ENCODE measurements around the gene SLC4A2.
"Not testable (repeated sequence)": the region's sequence is repeated elsewhere in the genome, so short reads cannot be mapped to it uniquely, and the experiment has no call there.

SLC4A2 gene

GRCh38 chr7:151025924-151026671 is 33.3 kb upstream of the SLC4A2 start:
- in situ Hi-C loops (cut with MboI; ENCODE audit: low sequenced_read_pairs), result no loop called here

GRCh38 chr7:151026771-151027727 is 32.3 kb upstream of the SLC4A2 start:
- in situ Hi-C loops (cut with MboI; ENCODE audit: low sequenced_read_pairs), result not testable (repeated sequence)

GRCh38 chr7:151027728-151028130 is 31.7 kb upstream of the SLC4A2 start:
- in situ Hi-C loops (cut with MboI; ENCODE audit: low sequenced_read_pairs), result not testable (repeated sequence)

DNA sequence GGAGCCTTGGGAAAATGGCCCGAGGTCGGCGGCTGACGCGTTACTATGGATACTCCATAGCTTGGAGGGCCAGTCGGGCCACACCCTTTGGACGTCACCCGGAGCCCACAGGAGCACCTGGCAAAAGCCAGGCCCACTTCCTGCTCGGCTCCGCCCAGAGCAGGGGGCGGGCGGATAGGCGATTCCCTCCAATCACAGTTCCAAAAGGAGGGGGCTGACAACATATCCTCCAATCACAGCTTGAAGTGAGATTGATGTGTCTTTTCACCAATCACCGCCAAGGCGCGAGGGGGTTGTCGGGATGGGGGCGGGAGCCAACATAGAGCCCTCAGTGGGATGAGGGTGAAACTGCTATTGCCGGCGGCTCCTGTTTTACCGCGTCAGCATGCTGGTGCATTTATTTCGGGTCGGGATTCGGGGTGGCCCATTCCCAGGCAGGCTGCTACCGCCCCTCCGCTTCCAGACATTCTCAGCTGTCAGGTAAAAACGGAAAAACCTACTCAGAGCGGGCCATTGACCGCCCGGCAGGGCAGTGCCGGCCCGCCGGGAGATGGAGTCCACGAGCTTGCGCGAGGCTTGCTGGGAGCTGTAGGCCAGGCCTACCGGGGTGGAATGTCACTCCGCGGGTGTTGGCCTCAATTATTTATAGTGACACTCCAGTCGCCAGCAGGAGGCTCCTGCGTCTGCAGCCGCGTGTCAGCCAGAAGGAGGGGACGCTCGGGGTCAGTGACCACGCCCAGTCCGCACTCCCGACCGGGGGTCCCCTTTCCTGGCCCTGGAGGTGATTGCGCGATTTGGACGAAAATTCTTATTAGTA is 31.1 kb upstream of the SLC4A2 start, which contains the start of gene ABCB8:
Gene ABCB8 (plus strand): TSS at position 320 of the 817 bp plus-strand sequence. CDS start 66 bp downstream, at position 386.
- in situ Hi-C loops (cut with MboI; ENCODE audit: low sequenced_read_pairs), result no loop called here

DNA sequence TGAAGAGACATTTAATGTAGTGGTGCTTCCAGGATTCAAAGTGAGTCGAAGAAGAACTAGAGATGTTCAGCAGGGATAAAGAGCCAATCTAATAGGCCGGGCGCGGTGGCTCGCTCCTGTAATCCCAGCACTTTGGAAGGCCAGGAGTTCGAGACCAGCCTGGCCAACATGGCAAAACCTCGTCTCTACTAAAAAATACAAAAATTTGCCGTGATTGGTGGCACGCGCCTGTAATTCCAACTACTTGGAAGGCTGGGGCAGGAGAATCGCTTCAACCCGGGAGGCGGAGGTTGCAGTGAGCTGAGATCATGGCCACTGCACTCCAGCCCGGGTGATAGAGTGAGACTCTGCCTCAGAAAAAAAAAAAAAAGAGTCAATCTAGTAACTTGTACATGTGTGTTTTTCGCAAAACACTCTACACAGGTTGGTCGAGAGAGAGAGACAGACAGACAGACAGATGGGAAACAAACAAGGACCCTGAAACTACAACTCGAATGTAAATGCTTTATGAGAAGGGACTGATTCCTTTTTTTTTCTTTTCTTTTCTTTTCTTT is 30.4 kb upstream of the SLC4A2 start:
- in situ Hi-C loops (cut with MboI; ENCODE audit: low sequenced_read_pairs), result no loop called here

DNA sequence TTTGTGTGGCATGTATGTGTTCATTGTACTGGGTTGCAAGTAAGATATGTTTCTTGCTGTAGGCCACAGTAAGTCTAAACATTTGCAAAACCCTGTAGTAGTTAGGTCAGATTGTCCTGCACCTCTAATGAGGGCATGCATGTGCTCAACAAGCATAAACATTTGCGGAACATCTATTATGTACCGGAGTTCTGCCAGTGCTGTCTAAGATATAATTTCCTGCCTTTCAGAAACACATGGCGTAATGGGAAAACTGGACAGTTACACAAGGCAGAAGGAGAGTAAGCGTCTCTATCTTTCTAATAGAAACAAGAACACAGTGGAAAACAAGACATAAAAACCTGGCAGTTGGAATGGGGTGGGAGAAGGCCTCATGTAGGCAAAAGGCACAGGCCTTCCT is 28.4 kb upstream of the SLC4A2 start:
- in situ Hi-C loops (cut with MboI; ENCODE audit: low sequenced_read_pairs), result no loop called here

DNA sequence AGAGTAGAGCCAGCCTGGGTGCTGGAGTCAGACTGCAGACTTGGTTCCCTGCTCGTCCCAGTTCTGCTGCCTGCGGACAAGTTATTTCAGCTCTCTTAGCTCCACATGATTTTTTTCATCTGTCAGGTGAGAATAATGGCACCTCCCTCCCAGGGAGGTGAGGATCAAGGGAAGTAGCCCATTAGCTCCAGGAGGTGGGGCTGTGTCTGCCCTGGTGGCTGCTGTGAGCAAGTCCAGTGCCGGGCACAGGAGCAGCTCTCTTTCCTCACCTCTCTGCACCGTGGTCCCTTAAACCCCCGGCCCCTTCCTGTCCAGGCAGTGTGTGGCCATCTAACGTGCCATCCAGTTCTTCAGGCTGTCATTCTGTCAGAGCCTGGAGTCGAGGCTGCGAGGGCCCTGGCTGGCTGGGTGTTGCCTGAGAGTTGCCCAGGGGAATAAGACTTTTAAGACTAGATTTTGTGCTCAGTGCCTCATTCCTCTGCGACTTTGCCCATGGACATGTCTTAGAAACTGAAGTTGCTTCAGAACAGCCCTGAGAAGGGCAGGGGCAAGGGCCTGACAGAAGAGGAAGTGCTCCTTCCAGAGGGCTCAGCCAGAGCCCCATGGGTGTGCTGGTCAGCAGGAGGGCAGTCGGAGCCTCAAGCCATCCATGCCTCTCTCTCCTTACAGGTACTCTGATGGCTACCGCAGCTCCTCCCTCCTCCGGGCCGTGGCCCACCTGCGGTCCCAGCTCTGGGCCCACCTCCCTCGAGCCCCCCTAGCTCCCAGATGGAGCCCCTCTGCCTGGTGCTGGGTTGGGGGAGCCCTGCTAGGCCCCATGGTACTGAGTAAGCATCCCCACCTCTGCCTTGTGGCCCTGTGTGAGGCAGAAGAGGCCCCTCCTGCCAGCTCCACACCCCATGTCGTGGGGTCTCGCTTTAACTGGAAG is 26.2 kb upstream of the SLC4A2 start:
- in situ Hi-C loops (cut with MboI; ENCODE audit: low sequenced_read_pairs), result no loop called here

DNA sequence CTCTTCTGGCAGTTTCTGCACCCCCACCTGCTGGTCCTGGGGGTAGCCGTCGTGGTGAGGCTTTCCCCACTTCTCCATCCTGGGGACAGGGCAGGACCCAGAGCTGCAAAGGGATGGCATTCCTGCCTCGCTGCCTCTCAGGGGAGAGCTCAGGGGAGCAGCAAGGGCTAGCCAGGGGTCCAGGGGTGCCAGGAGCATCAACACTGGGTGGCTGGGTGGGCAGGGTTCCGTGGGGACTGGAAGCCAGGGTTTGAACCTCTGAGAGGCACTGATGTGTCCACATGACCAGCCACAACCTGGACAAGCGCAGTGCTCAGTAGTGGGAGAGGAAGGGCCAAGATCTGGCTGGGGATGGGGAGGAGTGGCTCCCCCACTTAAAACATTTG is 25.5 kb upstream of the SLC4A2 start:
- in situ Hi-C loops (cut with MboI; ENCODE audit: low sequenced_read_pairs), result no loop called here

- in situ Hi-C loops (cut with MboI; ENCODE audit: low sequenced_read_pairs), result no loop called here
These were observed 24.9 kb upstream of the SLC4A2 start for GRCh38 chr7:151034312-151035025.

- in situ Hi-C loops (cut with MboI; ENCODE audit: low sequenced_read_pairs), result no loop called here
These were observed 24.2 kb upstream of the SLC4A2 start for GRCh38 chr7:151035026-151035717.

- in situ Hi-C loops (cut with MboI; ENCODE audit: low sequenced_read_pairs), result no loop called here
These were observed 23.5 kb upstream of the SLC4A2 start for GRCh38 chr7:151035902-151036301.

DNA sequence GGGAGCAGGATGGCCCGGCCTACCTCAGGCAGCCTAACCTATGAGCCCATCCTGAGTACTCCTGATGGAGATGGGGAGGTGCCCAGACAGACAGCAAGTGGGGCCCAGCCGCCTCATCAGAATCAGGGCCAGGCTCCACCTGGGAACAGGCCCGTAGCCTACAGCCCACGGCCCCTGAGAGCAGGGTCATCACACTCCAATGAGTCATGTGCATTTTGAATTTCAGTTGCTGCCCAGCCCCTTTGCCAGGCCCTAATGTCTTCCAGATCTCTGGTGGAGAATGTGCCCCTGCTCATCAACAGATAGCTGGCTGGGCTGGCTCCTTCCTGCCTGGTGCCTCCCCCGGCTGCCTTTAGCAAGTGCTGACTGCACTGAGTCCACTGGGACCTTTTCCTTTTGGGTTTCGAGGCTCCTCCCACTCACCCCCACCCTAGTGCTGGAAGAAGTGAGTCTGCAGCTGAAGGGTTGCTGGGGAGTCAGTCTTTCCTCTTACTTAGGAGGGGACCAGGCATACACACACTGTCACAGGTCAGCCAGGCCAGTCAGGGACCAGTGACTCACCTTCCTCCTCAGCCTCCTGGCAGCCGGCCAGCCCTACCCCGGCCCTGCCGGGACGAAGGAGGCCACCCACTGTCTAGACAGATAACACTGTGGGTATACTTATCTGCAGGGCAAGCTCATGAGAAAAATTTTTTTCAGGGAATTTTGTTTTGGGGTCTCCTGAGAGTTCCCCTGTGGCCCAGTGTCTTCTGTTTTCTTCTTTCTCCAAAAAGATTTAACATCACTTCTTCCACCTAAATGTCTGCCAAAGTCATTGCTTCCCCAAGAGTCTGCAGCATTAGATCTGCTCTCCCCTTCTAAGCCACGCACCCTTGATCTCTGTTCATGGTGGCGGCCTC is 20.2 kb upstream of the SLC4A2 start:
- in situ Hi-C loops (cut with MboI; ENCODE audit: low sequenced_read_pairs), result no loop called here

- in situ Hi-C loops (cut with MboI; ENCODE audit: low sequenced_read_pairs), result no loop called here
These were observed 19.4 kb upstream of the SLC4A2 start for GRCh38 chr7:151039850-151040548.

DNA sequence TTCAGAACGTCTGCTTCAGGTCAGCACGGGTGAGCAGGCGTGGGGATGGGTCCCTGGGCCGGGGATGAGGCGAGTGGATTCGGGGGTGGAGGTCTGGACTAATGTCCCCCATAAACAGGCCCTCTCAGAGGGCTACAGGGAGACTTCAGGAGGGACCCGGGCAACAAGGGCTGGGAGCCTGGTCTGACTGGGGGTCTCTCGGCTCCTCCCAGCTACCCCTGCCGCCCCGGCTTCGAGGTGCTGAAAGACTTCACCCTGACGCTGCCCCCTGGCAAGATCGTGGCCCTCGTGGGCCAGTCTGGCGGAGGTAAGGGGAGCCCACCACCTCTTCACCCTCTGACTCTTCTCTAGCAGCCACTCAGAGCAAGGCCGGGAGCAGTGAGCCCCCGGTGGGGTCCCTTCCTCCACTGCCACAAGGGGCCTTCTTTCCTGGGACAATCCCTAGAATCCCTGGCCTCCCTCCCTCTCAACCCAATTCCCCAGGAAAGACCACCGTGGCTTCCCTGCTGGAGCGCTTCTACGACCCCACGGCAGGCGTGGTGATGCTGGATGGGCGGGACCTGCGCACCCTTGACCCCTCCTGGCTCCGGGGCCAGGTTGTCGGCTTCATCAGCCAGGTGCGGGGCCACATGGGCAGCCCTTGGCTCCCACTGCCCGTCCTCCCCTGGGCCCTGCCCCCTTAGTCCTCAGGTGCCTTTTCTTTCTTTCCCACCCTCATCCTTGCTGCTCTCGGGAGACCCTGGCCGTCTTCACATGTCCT is 18.6 kb upstream of the SLC4A2 start:
- in situ Hi-C loops (cut with MboI; ENCODE audit: low sequenced_read_pairs), result no loop called here

GRCh38 chr7:151043449-151043848 is 15.9 kb upstream of the SLC4A2 start:
- in situ Hi-C loops (cut with MboI; ENCODE audit: low sequenced_read_pairs), result not testable (repeated sequence)

- in situ Hi-C loops (cut with MboI; ENCODE audit: low sequenced_read_pairs), result no loop called here
These were observed 15.4 kb upstream of the SLC4A2 start for GRCh38 chr7:151043959-151044358.
